Psoas muscle (tissue), 8 donors: ENCODE results near the gene TM9SF1. TPM values are rescaled to one million over a fixed set of nuclear protein-coding genes. Genes with fewer than 3 reads are reported as not detected.
"Not testable (repeated sequence)": the region's sequence is repeated elsewhere in the genome, so short reads cannot be mapped to it uniquely, and the experiment has no call there.

ENCODE experiments used
- ATAC-seq, 4 donors: fragments of 200-7000 bp; cut with Tn5 transposase; one replicate each; pipeline ENCODE4 v1.9.1; 2020; ENCODE audit warnings: moderate library complexity in 3 of 4, mild to moderate bottlenecking in 2 of 4
- DNase-seq, 2 donors: peaks; one replicate each; pipeline ENCODE4 v3.0.0-alpha.2; 2020
- H3K27ac ChIP-seq: fragments of 200-600 bp; one replicate; pipeline ENCODE4 v1.8.0; 2022
- H3K27me3 ChIP-seq, 3 donors: fragments of 200-600 bp in 1 of 3; one replicate each; pipeline versions ENCODE4 v1.6.1 to v1.8.0; 2013 to 2022; ENCODE audit warnings: low read length in 2 of 3, mild to moderate bottlenecking in 2 of 3, moderate library complexity in 1 of 3; ENCODE audit not compliant: insufficient read depth in 3 of 3
- H3K36me3 ChIP-seq, 2 donors: fragments of 200-600 bp in 1 of 2; one replicate each; pipeline versions ENCODE4 v1.6.1 to v1.8.0; 2013 to 2022; ENCODE audit warnings: low read depth in 1 of 2, mild to moderate bottlenecking in 1 of 2, moderate library complexity in 1 of 2; ENCODE audit not compliant: insufficient read depth in 1 of 2
- H3K4me1 ChIP-seq: fragments of 200-600 bp; one replicate; pipeline ENCODE4 v1.8.0; 2022
- H3K4me3 ChIP-seq: fragments of 200-600 bp; one replicate; pipeline ENCODE4 v1.8.0; 2022; ENCODE audit warnings: mild to moderate bottlenecking
- H3K9me3 ChIP-seq: fragments of 200-600 bp; one replicate; pipeline ENCODE4 v1.8.0; 2022
- WGBS, 3 donors: extraction: QIAGEN DNeasy Blood & Tissue Kit; methylation state at CpG; one replicate each; pipeline versions ENCODE4 v1.1.6 to v1.1.7; 2013; 5-methylcytosine and 5-hydroxymethylcytosine counted together
- intact Hi-C, 2 donors: fragments of 100-400 bp; cut with DNase I; formaldehyde crosslinking; loops; one replicate each; pipeline versions ENCODE4 v1.11.0 to v1.14.2; 2022
- polyA plus RNA-seq, 3 donors: library from polyadenylated mRNA; stranded (reverse); fragments of 200-250 nt; gene quantifications; one replicate each; pipeline ENCODE4 v1.2.3, GENCODE V29; 2013
- total RNA-seq, 4 donors: library from RNA; stranded (reverse); fragmentation: NEBNext Ultra II Directional in 2 of 4; extraction: Animal tissue kit (Norgen Biotek cat#: 25700) in 2 of 4; gene quantifications; one replicate each; pipeline versions ENCODE4 v1.2.1 to v1.2.4, GENCODE V29; 2021 to 2023
- TF ChIP-seq, protein P1 (sequence below): fragments of 200-600 bp; IDR thresholded peaks from one replicate; pipeline ENCODE4 v1.8.0; 2022; ENCODE audit warnings: antibody characterized with exemption
- donor health status: healthy with polysubstance abuse.
- donor health status: DM: no; HTN: no; CAD: no; lungs with moderate emphysema.
- donor health status: Bipolar disorder and iron deficiency.
- donor health status: healthy.
- donor health status: DM: yes; HTN: yes; CAD: no.
- donor health status: DM: no; HTN: no; CAD: no.
- donor health status: DM: no; HTN: no; CAD: no.
- donor health status: DM: yes; HTN: yes; CAD: no.

The TM9SF1 gene
- total and polyA plus RNA-seq, 7 donors = 21.0 to 43.4 (median 22.0) TPM

DNA sequence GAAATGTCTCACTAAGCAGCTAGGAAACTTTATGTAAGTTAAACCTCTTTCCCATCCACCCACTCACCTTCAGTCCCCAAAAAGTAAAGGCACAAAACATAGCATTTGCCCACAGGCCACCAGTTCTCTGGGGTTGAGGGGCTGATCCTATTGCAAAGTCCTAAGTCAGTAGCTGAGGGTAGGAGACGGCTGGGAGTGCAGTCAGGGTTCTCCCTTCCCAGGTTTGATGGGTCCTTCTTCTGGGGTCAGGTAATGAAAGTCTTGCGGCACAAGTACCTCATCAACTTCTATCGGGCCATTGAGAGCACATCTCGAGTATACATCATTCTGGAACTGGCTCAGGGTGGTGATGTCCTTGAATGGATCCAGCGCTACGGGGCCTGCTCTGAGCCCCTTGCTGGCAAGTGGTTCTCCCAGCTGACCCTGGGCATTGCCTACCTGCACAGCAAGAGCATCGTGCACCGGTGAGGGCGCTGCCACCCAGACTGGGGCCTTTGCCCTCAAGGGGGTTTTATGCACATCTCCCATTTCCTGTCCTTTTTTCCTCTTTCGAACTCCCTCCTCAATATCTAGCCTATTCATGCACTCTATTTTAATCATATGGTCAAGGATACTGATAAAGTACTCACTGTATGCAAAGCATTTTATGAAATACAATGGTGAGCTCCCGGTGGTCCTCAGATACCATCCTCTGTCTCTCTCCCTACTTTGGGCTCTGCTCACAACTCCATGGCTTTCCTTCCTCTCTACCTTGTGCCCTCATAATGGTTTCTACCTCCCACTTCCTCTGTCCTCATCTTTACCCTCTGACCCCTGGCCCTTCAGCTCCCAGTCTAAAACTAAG lies 11.2 kb upstream of the TM9SF1 start:
- H3K27ac ChIP-seq = no peak overlapping the region
- DNase-seq (no peak), ATAC-seq (no peak)
- H3K4me3 ChIP-seq = no peak overlapping the region
- no peaks in the 10 kb centered on the region for H3K27me3 ChIP-seq
- WGBS, 3 donors = 92 to 98% (median 95%) methylated on average over 11 of the region's 11 CpGs
- H3K36me3 ChIP-seq = peaks cover 10 to 67% of the 10 kb centered on the region in 2 donors
- no peaks in the 10 kb centered on the region for H3K4me1 ChIP-seq
- no peaks in the 10 kb centered on the region for H3K9me3 ChIP-seq
- TF ChIP-seq, protein P1, sequence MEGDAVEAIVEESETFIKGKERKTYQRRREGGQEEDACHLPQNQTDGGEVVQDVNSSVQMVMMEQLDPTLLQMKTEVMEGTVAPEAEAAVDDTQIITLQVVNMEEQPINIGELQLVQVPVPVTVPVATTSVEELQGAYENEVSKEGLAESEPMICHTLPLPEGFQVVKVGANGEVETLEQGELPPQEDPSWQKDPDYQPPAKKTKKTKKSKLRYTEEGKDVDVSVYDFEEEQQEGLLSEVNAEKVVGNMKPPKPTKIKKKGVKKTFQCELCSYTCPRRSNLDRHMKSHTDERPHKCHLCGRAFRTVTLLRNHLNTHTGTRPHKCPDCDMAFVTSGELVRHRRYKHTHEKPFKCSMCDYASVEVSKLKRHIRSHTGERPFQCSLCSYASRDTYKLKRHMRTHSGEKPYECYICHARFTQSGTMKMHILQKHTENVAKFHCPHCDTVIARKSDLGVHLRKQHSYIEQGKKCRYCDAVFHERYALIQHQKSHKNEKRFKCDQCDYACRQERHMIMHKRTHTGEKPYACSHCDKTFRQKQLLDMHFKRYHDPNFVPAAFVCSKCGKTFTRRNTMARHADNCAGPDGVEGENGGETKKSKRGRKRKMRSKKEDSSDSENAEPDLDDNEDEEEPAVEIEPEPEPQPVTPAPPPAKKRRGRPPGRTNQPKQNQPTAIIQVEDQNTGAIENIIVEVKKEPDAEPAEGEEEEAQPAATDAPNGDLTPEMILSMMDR = no peak
- intact Hi-C loops = no loop called here

DNA sequence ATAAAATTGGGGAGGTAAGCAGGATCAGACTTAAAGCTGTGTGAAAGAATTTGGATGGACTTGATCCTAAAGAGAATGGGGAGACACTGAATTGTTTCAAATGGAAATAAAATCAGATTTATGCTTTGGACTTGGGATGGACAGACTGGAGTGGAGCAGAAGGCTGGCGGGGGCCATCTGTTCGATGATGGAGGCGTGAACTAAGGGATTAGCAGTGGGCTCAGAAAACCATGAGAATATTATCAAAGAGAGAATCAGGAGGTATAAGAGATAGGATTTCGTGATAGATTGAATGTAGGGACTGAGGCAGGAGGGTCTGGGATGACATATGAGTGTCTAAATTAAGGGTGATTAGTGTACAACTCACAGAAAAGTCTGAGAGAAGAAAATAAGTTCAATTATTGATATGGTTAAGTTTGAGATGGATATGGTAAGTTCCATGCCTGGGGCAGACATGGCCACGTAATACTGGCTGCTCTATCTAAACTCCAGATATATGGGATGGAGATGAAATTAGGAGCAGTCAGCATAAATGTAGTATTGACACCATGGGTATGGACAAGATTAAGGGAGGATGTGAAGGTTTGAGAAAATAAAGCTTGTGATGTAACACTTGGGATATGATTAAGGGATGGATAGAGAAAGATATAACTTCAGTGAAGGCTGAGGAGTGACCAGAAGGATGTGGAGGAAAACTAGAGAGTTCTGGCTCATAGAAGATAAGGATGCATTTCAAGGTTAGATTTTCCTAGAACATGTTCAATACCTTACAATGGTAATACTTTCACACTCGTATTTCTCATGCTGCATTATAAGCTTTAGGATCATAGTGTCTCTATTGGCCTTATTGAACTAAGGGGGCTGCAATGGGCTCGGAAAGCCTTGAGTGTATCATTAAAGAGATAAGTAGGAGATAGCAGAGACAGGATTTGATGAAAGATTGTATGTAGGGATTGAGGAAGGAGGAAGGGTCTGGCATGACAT lies 9.2 kb upstream of the TM9SF1 start:
- DNase-seq (no peak), ATAC-seq (no peak)
- Histone ChIP-seq H3K9me3 (no peaks in the 10 kb centered on the region), H3K4me3 (no peak overlapping the region), H3K4me1 (no peaks in the 10 kb centered on the region), H3K36me3 (peaks cover 5 to 50% of the 10 kb centered on the region in 2 donors), H3K27ac (no peak overlapping the region), H3K27me3 (no peaks in the 10 kb centered on the region)
- TF ChIP-seq, protein P1 = no peak
- intact Hi-C loops = no loop called here
- 86 to 91% (median 91%) methylated on average over 7 of the region's 7 CpGs for WGBS, 3 donors

DNA sequence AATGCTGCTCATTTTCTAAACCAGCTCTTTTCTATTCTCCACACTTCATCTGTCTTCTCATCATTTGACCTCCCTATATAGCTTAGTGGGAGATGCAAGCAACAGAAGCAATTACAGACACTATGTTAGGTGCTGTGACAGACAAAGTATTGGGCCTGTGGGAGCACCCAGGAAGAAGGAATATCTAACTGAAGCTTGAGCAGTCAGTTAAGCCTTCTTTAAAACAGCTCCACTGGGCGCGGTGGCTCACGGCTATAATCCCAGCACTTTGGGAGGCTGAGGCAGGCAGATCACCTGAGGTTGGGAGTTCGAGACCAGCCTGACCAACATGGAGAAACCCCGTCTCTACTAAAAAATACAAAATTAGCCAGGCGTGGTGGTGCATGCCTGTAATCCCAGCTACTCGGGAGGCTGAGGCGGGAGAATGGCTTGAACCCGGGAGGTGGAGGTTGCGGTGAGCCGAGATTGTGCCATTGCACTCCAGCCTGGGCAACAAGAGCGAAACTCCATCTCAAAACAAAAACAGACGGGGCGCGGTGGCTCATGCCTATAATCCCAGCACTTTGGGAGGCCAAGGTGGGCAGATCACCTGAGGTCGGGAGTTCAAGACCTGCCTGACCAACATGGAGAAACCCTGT lies 8.1 kb upstream of the TM9SF1 start:
- H3K9me3 ChIP-seq, H3K27ac ChIP-seq, intact Hi-C loops, H3K27me3 ChIP-seq, H3K4me3 ChIP-seq, ATAC-seq, DNase-seq, H3K4me1 ChIP-seq: not testable (repeated sequence)
- 96 to 97% (median 97%) methylated on average over 13 to 16 of the region's 16 CpGs for WGBS, 3 donors
- peaks cover 5 to 48% of the 10 kb centered on the region in 2 donors for H3K36me3 ChIP-seq

DNA sequence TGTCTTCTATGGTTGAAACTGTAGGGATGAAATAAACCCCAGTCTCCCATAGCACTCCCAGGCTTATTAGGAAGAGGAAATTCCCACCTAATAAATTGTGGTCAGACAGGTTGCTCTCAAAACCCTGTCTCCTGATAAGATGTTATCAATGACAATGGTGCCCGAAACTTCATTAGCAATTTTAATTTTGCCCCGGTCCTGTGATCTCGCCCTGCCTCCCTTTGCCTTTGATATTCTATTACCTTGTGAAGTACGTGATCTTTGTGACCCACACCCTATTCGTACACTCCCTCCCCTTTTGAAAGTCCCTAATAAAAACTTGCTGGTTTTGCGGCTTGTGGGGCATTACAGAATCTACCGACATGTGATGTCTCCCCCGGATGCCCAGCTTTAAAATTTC lies 7.3 kb upstream of the TM9SF1 start:
- H3K4me3 ChIP-seq, ATAC-seq, H3K4me1 ChIP-seq, H3K27me3 ChIP-seq, DNase-seq, intact Hi-C loops, H3K9me3 ChIP-seq, H3K27ac ChIP-seq: not testable (repeated sequence)
- WGBS, 3 donors = 83 to 90% (median 86%) methylated on average over 8 of the region's 8 CpGs
- H3K36me3 ChIP-seq = peaks cover 5 to 39% of the 10 kb centered on the region in 2 donors

DNA sequence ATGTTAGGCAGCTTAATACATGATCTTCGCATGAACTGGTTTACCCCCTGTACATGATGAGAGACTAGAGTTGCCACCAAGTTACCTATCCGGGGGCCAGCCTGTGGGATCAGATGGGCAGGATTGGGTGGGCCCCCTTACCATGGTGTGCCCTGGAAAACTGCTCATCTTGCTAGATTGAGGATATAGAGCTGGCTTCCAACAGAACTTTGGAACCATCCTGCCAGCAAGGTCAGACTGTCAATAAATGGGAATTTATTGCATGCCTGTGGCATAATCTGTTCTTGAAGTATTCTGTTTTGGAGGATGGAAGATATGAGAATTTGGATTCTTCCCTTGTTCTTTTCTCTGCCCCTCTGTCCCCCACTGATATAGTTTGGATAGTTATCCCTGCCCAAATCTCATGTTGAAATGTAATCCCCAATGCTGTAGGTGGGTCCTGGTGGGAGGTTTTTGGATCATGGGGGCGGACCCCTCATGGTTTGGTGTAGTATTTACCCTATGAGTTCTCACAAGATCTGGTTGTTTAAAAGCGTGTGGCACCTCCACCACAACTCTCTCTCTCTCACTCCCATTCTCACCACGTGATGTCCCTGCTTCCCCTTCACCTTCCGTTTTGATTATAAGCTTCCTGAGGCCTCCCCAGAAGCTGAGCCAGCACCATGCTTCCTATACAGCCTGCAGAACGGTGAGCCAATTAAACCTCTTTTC lies 3.7 kb upstream of the TM9SF1 start:
- H3K4me3 ChIP-seq = no peak overlapping the region
- no peak overlapping the region for H3K27ac ChIP-seq
- no peak for DNase-seq
- 83 to 85% (median 85%) methylated on average over 7 of the region's 7 CpGs for WGBS, 3 donors
- H3K27me3 ChIP-seq = no peaks in the 10 kb centered on the region
- ATAC-seq = no peak
- peaks cover 22% of the 10 kb centered on the region for H3K4me1 ChIP-seq
- H3K36me3 ChIP-seq = peaks cover 2 to 19% of the 10 kb centered on the region in 2 donors
- no peaks in the 10 kb centered on the region for H3K9me3 ChIP-seq
- TF ChIP-seq, protein P1 = no peak
- intact Hi-C loops = no loop called here
